Measurements from ENCODE around the gene FSTL5. TPM values are rescaled to one million over a fixed set of nuclear protein-coding genes. Genes with fewer than 3 reads are reported as not detected.

The FSTL5 gene
- total and polyA plus RNA-seq, 2 donors (not counting 3 experiments of a cell fraction or from before 2014, with no cell fraction given) = 1.3 to 1.9 TPM

DNA sequence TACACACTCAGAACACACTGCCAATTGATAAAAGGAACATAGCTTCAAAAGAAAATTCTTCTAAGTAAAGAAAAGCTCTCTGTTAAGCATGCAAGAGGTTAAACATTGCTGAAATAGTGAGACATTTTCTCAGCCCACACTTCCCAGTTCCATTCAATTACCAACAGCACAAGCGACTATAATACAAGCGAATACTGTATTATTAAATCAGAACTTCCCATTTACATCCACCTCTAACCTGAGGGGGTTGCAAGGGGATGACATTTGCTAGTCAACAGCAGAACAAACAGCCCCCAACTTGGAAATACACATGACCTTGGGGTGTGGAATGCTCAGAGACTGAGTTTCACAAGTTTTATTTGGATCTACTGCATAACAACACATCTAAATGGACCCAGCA, 1.1 kb downstream of the FSTL5 start:
- ChIA-PET POLR2A (no interaction called here), CTCF (interaction anchor here (1.1 to 2.3 kb wide), 4 partner anchors 11 to 908 kb away, joined by 3 to 6 read pairs (median 4); no protein-coding TSS in a partner anchor)
- no peaks in the 10 kb centered on the region for H3K9me1 ChIP-seq (replicated peaks; ENCODE audit: control insufficient read depth, extremely low read depth, insufficient read depth, low read length)
- H3K79me2 ChIP-seq (ENCODE audit: control insufficient read depth, insufficient read depth, low read length) = no peaks in the 10 kb centered on the region
- TF ChIP-seq EZH2 (IDR thresholded peaks at IDR 0.05; ENCODE audit: borderline replicate concordance, low read depth, low read length, severe bottlenecking) = no peak
- TF ChIP-seq MYC (IDR thresholded peaks at IDR 0.05; ENCODE audit: low read depth, low read length) = no peak
- TF ChIP-seq FOS (IDR thresholded peaks at IDR 0.05; ENCODE audit: borderline replicate concordance, insufficient read depth, low read length) = no peak
- no peak for TF ChIP-seq CTCF (IDR thresholded peaks at IDR 0.05; ENCODE audit: extremely low read depth in 1 of 2, insufficient read depth in 1 of 2, low read depth in 1 of 2, low read length in 2 of 2)
- TF ChIP-seq, protein P1, sequence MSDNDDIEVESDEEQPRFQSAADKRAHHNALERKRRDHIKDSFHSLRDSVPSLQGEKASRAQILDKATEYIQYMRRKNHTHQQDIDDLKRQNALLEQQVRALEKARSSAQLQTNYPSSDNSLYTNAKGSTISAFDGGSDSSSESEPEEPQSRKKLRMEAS (IDR thresholded peaks at IDR 0.05; ENCODE audit: insufficient read depth, insufficient read length) = no peak
- TF ChIP-seq POLR2A (IDR thresholded peaks at IDR 0.05; ENCODE audit: low read depth, low read length) = no peak
- no peak for TF ChIP-seq POLR2AphosphoS5 (IDR thresholded peaks at IDR 0.05; ENCODE audit: insufficient read depth, low read depth, low read length)
- no peak for TF ChIP-seq GATA2 (IDR thresholded peaks at IDR 0.05; ENCODE audit: insufficient read depth, insufficient read length, low read depth, low read length)
- TF ChIP-seq JUN (IDR thresholded peaks at IDR 0.05; ENCODE audit: borderline replicate concordance, insufficient read depth, insufficient read length, low read depth) = no peak
- dilution Hi-C loops (cut with MboI; ENCODE audit: extremely low pct_ligation_motif_present, low sequenced_read_pairs) (no loop called here), intact Hi-C loops (cut with micrococcal nuclease) (loop anchor here (5.0 to 10.0 kb wide), 2 partner anchors 468 to 715 kb away; no protein-coding TSS in a partner anchor)
- FAIRE-seq (no peak), DNase-seq (ENCODE audit: low read depth, low spot score) (no peak)
- no peak overlapping the region for H3K4me2 ChIP-seq (ENCODE audit: insufficient read depth, low read length)
- no TSS peak for BruUV-seq (replicated peaks)
- H3K9me3 ChIP-seq (replicated peaks; ENCODE audit: control insufficient read depth, insufficient read depth, low read length) = no peaks in the 10 kb centered on the region
- H2AFZ ChIP-seq (ENCODE audit: low read depth, low read length) = no peak overlapping the region
- no peaks in the 10 kb centered on the region for H4K20me1 ChIP-seq (replicated peaks; ENCODE audit: control insufficient read depth, extremely low read depth, insufficient read depth, low read length)
- peaks cover 13% of the 10 kb centered on the region for H3K4me1 ChIP-seq (ENCODE audit: control insufficient read depth, extremely low read depth, insufficient read depth, low read length)
- no peak overlapping the region for H3K4me3 ChIP-seq (replicated peaks in 1 of 3; ENCODE audit: insufficient read depth in 1 of 3, low read depth in 1 of 3, low read length in 3 of 3)
- H3K36me3 ChIP-seq (ENCODE audit: control insufficient read depth in 2 of 2, extremely low read depth in 1 of 2, insufficient read depth in 2 of 2, low read length in 2 of 2) = no peaks in the 10 kb centered on the region
- H3K27me3 ChIP-seq (ENCODE audit: control insufficient read depth in 2 of 2, insufficient read depth in 2 of 2, low read length in 2 of 2) = peaks cover 0 to 1% of the 10 kb centered on the region in 2 experiments
- H3K27ac ChIP-seq (ENCODE audit: insufficient read depth, low read depth, low read length) = no peak overlapping the region
- no peak overlapping the region for H3K9ac ChIP-seq (replicated peaks; ENCODE audit: extremely low read depth, insufficient read depth, low read length)

Data from endothelial cell of umbilical vein (primary cell).